BJ (cell line): ENCODE data around the gene GUCA2B. TPM values are rescaled to one million over a fixed set of nuclear protein-coding genes. Genes with fewer than 3 reads are reported as not detected.

Experiments used
- CTCF ChIA-PET: fragments of 350-600 bp; formaldehyde crosslinking; extraction: SDS; loops from one replicate; lab custom pipeline; 2021; ENCODE audit warnings: antibody characterized with exemption, inconsistent platforms; lab: Yijun Ruan, JAX
- POLR2A ChIA-PET: fragments of 300-600 bp; sonication (Branson Sonifier 250); formaldehyde crosslinking; extraction: SDS; loops from one replicate; lab custom pipeline; 2021; ENCODE audit warnings: antibody characterized with exemption; lab: Charles Lee
- DNase-seq: peaks from one replicate; pipeline ENCODE4 v3.0.0-alpha.2; 2011; ENCODE audit warnings: low read depth
- H3K27me3 ChIP-seq: 2 replicates; pipeline ENCODE4 v1.6.0; 2011; ENCODE audit warnings: low read length; ENCODE audit not compliant: control insufficient read depth, insufficient read depth
- H3K36me3 ChIP-seq: 2 replicates; pipeline ENCODE4 v1.5.1; 2011; ENCODE audit warnings: low read length; ENCODE audit not compliant: control insufficient read depth, insufficient read depth
- H3K4me3 ChIP-seq: 2 replicates; pipeline ENCODE4 v1.5.1; 2011; ENCODE audit warnings: low read depth, mild to moderate bottlenecking, control low read depth, low read length
- polyA plus RNA-seq: library from polyadenylated mRNA; depleted of rRNA; stranded (reverse); fragments of >200 nt; gene quantifications from 2 replicates; pipeline ENCODE4 v1.2.3, GENCODE V29; 2011
- TF ChIP-seq, protein P1 (sequence below): IDR thresholded peaks from 2 replicates; pipeline ENCODE4 v1.5.1; 2011; ENCODE audit warnings: low read depth, mild to moderate bottlenecking, control low read depth, inconsistent platforms, low read length, moderate library complexity; ENCODE audit not compliant: insufficient read depth

The GUCA2B gene
- polyA plus RNA-seq, 1 experiment, result not detected

DNA sequence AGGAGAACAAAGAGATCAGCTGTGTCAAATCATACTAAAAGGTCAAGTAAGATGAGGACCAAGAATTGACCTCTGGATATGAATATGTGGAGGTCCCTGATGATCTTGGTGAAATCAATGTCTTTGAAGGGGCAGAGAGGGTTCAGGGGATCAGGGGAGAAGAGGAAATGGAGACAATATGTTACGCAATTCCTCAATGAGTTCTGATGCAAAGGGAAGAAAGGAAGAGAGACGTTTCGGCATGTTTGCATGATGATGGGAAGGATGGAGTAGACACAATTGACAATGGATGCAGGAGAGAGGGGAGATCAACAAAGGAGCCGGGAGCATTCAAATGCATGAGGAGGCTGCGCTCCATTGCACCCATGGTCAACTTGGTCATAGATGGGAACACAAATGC is 36.0 kb upstream of the GUCA2B start:
- CTCF ChIA-PET, result no interaction called here
- DNase-seq, result no peak
- TF ChIP-seq, protein P1, sequence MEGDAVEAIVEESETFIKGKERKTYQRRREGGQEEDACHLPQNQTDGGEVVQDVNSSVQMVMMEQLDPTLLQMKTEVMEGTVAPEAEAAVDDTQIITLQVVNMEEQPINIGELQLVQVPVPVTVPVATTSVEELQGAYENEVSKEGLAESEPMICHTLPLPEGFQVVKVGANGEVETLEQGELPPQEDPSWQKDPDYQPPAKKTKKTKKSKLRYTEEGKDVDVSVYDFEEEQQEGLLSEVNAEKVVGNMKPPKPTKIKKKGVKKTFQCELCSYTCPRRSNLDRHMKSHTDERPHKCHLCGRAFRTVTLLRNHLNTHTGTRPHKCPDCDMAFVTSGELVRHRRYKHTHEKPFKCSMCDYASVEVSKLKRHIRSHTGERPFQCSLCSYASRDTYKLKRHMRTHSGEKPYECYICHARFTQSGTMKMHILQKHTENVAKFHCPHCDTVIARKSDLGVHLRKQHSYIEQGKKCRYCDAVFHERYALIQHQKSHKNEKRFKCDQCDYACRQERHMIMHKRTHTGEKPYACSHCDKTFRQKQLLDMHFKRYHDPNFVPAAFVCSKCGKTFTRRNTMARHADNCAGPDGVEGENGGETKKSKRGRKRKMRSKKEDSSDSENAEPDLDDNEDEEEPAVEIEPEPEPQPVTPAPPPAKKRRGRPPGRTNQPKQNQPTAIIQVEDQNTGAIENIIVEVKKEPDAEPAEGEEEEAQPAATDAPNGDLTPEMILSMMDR, result no peak

DNA sequence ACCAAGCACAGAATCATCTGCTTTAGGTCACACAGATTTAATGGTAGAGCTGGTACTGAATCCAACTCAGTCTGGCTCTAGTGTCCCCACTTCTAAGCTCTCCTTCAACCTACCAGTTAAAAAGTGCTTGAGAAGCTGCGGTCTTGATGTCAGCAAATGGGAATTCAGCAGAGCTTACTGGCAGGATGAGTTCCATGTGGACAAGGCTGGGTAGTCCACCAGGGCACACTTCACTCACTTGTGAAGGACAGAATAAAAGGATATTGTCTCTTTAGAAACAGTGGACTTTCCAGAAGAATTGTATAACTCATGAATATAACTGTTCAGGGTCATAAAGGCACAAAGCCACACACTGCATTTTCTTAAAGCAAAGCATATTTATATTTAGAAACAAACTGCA is 35.1 kb upstream of the GUCA2B start:
- TF ChIP-seq, protein P1, result no peak
- Histone ChIP-seq H3K27me3 (peaks cover 1% of the 10 kb centered on the region; the same call in 1 of the 2 replicates), H3K36me3 (no peaks in the 10 kb centered on the region), H3K4me3 (no peak overlapping the region)
- ChIA-PET CTCF (no interaction called here), POLR2A (no interaction called here)
- no peak for DNase-seq

More for the DNA sequence above, 36.0 kb upstream of the GUCA2B start:
- Histone ChIP-seq H3K27me3 (peaks cover 1% of the 10 kb centered on the region; the same call in 1 of the 2 replicates), H3K4me3 (no peak overlapping the region), H3K36me3 (no peaks in the 10 kb centered on the region)
- POLR2A ChIA-PET, result no interaction called here

DNA sequence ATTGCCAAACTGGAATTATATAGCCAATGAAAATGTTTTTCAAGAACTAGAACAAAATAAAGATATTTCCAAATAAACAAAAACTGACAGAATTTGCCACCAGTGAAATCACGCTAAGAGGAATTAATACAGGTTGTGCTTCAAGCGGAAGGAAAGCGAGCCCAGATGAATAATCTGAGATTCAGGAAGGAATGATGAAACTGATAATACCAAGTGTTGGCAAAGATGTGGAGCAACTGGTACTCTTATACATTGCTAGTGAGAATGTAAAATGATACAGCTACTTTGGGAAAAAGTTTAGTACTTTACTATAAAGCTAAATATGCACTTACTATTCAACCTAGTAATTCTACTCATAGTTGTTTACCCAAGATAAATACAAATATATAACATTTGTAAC is 30.8 kb upstream of the GUCA2B start:
- H3K27me3 ChIP-seq, result no peaks in the 10 kb centered on the region; the same call in 1 of the 2 replicates
- no peaks in the 10 kb centered on the region for H3K36me3 ChIP-seq
- H3K4me3 ChIP-seq, result no peak overlapping the region
- TF ChIP-seq, protein P1, result no peak
- DNase-seq, result no peak
- POLR2A ChIA-PET, result no interaction called here
- CTCF ChIA-PET, result interaction anchor here (0.5 kb wide), 1 partner anchor 193 kb away, joined by 3 read pairs; no protein-coding TSS in a partner anchor

DNA sequence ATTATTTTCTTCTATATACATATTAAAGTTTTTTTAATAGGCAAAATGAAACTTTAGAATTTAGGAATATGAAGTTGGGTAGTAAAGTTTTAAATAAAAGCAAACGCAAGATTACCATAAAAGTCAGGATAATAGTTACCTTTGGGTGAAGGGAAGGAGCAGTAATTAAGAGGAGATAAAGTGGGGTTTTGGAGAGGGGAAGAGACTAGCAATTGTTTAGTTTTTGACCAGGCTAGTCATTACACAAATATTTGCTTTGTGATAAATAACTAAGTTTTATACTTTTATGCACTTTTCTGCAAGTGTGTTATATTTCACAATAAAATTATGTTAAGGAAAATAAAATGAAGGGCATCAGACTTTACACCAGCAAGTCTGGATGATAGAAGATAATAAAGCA is 27.7 kb upstream of the GUCA2B start:
- no peak for DNase-seq
- POLR2A ChIA-PET, result no interaction called here
- CTCF ChIA-PET, result no interaction called here
- H3K27me3 ChIP-seq, result 0 out of 2 replicates have a peak, but pooled peaks cover 3% of the 10 kb centered on the region
- TF ChIP-seq, protein P1, result no peak
- no peak overlapping the region for H3K4me3 ChIP-seq
- H3K36me3 ChIP-seq, result no peaks in the 10 kb centered on the region

DNA sequence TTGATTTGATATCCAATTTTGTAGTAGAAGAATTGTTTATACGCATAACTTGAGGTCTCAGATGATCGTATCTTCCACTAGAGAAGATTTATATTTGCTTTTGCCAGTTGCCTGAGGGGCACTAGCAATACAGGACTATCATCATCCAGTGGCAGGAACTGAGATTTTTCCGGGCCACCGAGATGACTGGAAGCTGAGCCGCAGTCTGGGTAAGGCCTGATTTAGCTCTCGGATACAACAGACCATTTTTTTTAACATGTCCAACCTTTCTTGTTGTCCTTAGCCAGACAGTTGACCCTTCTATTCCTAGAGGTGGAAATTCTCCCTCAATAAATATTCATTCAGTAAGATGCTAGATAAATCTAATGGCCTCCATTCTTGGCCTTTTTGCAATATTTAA is 25.4 kb upstream of the GUCA2B start:
- POLR2A ChIA-PET, result no interaction called here
- CTCF ChIA-PET, result interaction anchor here (1.0 kb wide), 1 partner anchor 46 kb away, joined by 3 read pairs; no protein-coding TSS in a partner anchor
- DNase-seq, result no peak
- Histone ChIP-seq H3K36me3 (no peaks in the 10 kb centered on the region), H3K27me3 (peaks cover 3% of the 10 kb centered on the region; the same call in 1 of the 2 replicates), H3K4me3 (no peak overlapping the region)
- TF ChIP-seq, protein P1, result no peak
